Measurements from ENCODE around the gene CCR7.

- TF ChIP-seq CTCF (IDR thresholded peaks at IDR 0.05) (no peak), POLR2A (IDR thresholded peaks at IDR 0.05) (no peak)
Measured at GRCh38 chr17:40607641-40608040, 42.4 kb upstream of the CCR7 start.

Data from ovary (tissue), 3 donors.